Measurements from ENCODE around the gene IBA57. TPM values are rescaled to one million over a fixed set of nuclear protein-coding genes. Genes with fewer than 3 reads are reported as not detected.
"Not testable (repeated sequence)": the region's sequence is repeated elsewhere in the genome, so short reads cannot be mapped to it uniquely, and the experiment has no call there.

Gene IBA57
- polyA plus RNA-seq, 3 donors = 5.2 to 7.4 (median 7.0) TPM

- H3K27ac ChIP-seq (ENCODE audit: low read depth, low read length) = no peak overlapping the region
- WGBS, 3 donors = 43 to 52% (median 45%) methylated on average over 20 of the region's 20 CpGs
Observed at GRCh38 chr1:228164561-228165371, 838 bp upstream of the IBA57 start.

DNA sequence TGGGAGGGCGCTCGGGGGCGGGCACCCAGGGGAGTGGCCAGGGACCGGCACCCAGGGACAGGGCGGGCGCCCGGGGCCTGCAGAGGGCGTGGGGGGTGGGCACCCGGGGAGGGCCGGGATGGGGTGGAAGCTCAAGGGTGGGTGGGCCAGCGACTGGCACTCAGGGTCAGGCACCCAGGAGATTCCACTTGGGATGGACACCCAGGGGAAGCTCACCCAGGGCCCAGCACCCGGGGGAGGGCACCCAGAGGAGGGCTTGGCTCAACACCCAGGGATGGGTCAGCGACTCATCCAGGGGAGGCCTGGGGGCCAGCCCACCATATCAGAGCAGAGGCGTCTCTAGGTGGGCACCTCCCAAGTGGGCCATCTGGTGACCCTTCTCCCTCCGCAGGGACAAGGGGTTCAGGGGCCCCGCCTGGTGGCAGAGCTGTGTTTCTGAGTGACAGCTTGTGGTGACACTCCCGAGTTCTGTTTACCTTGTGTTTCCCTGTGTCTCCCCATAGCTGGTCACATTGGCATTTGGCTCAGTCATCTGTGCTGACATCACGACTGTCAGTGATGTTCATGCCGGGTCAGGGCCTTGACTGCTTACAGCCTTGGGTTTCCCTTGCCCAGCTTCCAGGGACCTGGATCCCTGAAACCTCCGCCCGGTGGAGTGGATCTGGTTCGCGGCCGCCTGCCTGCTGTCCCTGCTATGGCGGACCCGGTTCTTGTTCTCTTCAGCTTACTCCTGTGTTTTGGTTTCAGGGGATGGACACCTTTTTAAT lies 749 bp downstream of the IBA57 start:
- H3K27ac ChIP-seq (ENCODE audit: low read depth, low read length) = peak overlapping the region; percentile 73
- 10 to 19% (median 17%) methylated on average over 24 to 26 of the region's 26 CpGs for WGBS, 3 donors

GRCh38 chr1:228168563-228169270 lies 3.1 kb downstream of the IBA57 start:
- 82 to 87% (median 84%) methylated on average over 12 of the region's 12 CpGs for WGBS, 3 donors
- no peak overlapping the region for H3K27ac ChIP-seq (ENCODE audit: low read depth, low read length)

DNA sequence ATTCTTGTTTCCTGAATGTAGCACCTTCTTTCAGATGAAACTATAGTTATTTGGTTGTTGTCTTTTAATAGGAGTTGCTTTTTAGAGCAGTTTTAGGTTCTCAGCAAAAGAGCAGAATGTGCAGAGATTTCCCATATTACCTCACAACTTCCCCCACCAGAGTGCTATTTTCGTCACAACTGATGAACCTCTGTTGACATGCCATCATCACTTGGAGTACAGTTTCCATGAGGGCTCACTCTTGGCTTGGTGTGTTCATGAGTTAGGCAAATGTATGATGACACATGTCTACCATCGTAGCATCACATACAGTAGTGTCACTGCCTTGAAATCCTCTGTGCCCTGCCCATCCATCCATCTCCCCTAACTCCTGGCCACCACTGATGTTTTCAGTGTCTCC lies 3.7 kb downstream of the IBA57 start:
- WGBS, 3 donors = 72 to 88% (median 81%) methylated on average over 2 of the region's 2 CpGs
- H3K27ac ChIP-seq (ENCODE audit: low read depth, low read length) = no peak overlapping the region

GRCh38 chr1:228170666-228171065 lies 5.1 kb downstream of the IBA57 start:
- 86 to 89% (median 88%) methylated on average over 4 to 7 of the region's 7 CpGs for WGBS, 3 donors
- no peak overlapping the region for H3K27ac ChIP-seq (ENCODE audit: low read depth, low read length)

DNA sequence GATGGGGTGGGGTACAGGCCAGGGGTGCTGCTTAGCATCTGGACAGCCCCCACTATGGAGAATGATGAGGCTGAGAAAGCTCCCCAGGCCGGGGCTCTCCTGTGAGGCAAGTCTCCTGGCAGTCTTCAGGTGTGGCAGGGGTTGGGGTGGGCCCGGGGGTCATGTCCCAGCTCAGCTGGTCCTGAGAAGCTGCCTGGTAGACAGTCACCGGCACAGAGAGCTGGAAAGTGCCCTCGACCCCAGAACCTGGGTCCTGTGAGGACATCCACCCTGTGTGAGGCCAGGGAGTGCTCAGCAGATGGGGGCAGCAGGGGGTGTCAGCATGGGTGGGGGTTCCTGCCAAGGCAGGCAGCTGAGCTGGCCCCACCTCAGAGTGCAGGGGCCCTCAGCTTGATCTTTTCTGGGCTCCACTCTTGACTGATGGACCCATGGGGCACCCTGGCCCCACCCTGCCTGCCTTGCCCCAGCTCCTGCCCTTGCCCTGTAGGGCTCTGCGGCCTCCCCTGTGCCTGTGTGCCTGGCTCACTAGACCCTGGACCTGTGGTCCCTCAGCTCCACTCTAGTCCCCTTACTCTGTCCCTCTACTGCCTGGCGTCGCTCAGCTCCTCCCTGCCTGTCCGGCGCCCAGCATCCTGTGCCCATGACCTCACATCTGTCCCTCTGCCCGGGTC lies 5.8 kb downstream of the IBA57 start:
- 76 to 82% (median 77%) methylated on average over 10 of the region's 10 CpGs for WGBS, 3 donors
- H3K27ac ChIP-seq (ENCODE audit: low read depth, low read length) = no peak overlapping the region

GRCh38 chr1:228172591-228173527 lies 7.3 kb downstream of the IBA57 start:
- WGBS, 3 donors = 84 to 87% (median 87%) methylated on average over 21 of the region's 21 CpGs
- H3K27ac ChIP-seq (ENCODE audit: low read depth, low read length) = no peak overlapping the region

DNA sequence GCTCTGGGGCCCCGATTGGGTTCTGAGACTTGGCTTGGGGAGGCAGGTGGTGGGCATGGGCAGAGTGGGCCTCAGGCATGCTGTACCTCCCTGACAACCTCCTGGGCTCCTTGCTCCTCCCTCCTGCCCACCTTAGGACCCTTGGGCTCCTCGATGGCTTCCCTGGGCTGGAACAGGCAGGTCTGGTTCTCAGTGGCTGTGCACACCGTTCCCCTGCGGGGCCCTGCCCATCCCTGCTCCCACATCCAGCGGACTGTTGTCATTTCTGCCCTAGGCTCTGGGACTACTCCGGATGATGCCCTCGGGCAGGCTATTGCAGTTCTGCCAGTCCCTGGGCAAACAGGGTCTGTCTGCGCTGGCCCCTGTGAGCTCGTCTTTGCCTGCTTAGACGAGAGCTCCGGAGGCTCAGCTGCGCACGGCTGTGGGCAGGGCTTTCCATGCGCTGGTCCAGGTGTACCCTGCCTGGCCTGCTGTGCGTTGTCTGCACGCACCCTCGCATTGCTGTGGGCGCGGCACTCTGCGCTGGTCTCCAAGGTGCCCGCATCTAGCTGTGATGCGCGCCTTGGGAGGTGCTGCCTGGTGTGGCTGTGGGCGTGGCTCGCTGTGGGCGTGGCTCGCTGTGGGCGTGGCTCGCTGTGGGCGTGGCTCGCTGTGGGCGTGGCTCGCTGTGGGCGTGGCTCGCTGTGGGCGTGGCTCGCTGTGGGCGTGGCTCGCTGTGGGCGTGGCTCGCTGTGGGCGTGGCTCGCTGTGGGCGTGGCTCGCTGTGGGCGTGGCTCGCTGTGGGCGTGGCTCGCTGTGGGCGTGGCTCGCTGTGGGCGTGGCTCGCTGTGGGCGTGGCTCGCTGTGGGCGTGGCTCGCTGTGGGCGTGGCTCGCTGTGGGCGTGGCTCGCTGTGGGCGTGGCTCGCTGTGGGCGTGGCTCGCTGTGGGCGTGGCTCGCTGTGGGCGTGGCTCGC lies 8.2 kb downstream of the IBA57 start:
- not testable (repeated sequence) for H3K27ac ChIP-seq (ENCODE audit: low read depth, low read length)
- WGBS, 3 donors = 63 to 77% (median 71%) methylated on average over 29 to 33 of the region's 69 CpGs

DNA sequence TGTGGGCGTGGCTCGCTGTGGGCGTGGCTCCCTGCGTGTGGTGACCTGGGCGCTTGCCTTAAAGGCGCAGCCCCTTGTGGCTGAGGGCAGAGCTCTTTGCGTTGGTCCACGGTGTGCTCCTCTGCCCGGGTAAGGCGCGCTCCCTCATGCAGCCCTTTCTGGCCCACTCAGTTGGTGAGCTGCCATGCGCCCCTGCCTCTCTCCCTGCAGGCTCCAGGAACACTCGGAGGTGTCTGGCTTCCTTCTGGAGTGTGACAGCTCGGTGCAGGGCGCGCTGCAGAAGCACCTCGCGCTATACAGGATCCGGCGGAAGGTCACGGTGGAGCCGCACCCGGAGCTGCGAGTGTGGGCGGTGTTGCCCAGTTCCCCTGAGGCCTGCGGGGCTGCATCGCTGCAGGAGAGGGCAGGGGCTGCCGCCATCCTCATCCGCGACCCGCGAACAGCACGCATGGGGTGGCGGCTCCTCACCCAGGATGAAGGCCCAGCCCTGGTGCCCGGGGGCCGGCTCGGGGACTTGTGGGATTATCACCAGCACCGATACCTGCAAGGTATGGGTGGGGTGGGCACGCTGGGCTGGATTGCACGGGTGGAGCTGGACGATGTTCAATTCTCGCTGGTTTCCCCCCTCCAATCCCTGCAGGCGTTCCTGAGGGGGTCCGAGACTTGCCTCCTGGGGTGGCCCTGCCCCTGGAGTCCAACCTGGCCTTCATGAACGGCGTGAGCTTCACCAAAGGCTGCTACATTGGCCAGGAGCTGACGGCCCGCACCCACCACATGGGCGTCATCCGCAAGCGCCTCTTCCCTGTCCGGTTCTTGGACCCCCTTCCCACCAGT lies 9.1 kb downstream of the IBA57 start:
- WGBS, 3 donors = 91 to 96% (median 91%) methylated on average over 46 to 52 of the region's 52 CpGs
- no peak overlapping the region for H3K27ac ChIP-seq (ENCODE audit: low read depth, low read length)

DNA sequence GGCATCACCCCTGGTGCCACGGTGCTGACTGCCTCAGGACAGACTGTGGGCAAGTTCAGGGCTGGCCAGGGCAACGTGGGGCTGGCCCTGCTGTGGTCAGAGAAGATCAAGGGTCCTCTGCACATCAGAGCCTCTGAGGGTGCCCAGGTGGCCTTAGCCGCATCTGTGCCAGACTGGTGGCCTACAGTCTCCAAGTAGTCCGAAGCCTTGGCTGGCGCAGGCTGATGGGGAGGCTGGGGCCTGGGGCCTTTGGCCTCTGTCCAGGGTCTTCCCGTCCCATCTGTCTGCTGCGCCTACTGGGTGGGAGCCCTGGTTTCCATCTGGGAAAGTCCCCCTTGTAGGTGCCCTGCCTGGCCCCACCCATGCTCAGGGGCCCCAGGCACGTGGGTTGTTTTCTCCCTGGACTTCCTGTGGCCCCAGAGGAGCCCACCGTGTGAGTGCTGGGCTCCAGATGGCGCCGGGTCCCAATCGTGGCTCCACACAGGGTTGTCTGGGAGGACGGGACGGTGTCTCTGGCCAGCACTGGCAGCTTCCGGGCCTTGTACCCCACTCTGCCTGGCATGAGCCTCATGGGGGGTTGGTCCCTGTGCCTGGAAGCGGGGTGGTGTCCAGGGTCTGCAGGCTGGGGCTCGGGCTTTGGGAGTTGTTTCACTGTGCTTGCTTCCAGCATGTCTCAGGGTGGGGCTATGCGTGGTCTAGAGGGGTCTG lies 9.9 kb downstream of the IBA57 start:
- 87 to 92% (median 90%) methylated on average over 18 of the region's 18 CpGs for WGBS, 3 donors
- no peak overlapping the region for H3K27ac ChIP-seq (ENCODE audit: low read depth, low read length)

DNA sequence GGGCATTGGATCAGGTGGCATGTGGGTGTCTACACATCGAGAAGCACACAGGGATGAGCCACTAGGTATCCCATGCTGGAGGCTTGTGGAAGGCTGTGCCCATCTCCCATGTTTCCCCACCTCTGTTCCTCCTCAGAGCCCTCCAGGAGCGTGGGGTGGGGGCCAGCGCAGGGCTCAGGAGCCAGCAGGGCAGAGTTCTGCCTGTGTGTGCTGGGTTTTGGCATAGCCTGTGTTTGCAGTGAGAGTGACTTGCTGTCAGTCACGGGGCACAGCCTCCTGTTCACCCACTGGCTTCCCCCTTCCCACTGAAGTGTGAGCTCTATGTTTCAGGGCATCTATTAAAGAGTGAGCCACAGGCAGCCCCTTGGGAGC lies 10.4 kb downstream of the IBA57 start:
- no peak overlapping the region for H3K27ac ChIP-seq (ENCODE audit: low read depth, low read length)
- WGBS, 3 donors = 95 to 98% (median 95%) methylated on average over 4 of the region's 4 CpGs

GRCh38 chr1:228176461-228177182 lies 11.0 kb downstream of the IBA57 start:
- no peak overlapping the region for H3K27ac ChIP-seq (ENCODE audit: low read depth, low read length)
- WGBS, 3 donors = 91 to 95% (median 91%) methylated on average over 19 of the region's 19 CpGs

DNA sequence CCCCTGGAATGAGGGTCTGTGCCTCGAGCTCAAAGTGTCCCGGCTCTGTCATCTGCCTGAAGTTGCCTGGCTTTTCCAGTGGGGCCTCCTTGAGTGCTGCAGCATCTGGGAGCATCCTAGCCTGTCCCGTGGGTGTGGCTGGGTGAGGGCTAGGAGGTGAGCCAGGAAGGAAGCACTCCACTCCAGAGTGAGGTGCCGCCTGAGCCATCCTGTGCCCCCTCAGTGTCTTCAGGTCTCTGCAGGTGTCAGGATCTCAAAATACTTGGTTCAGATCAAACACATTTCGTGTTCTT lies 11.5 kb downstream of the IBA57 start:
- 75 to 90% (median 85%) methylated on average over 5 of the region's 5 CpGs for WGBS, 3 donors
- H3K27ac ChIP-seq (ENCODE audit: low read depth, low read length) = no peak overlapping the region

- no peak overlapping the region for H3K27ac ChIP-seq (ENCODE audit: low read depth, low read length)
- 84 to 92% (median 85%) methylated on average over 12 of the region's 12 CpGs for WGBS, 3 donors
Observed at GRCh38 chr1:228177721-228178710, 12.4 kb downstream of the IBA57 start.
